IMR-90 (cell line): ENCODE results near the gene UNC5A. TPM values are rescaled to one million over a fixed set of nuclear protein-coding genes. Genes with fewer than 3 reads are reported as not detected.

Experiments used
- ATAC-seq: fragments of 200-7000 bp; cut with Tn5 transposase; 2 replicates; pipeline ENCODE4 v1.9.1; 2020; ENCODE audit warnings: low read depth, mild to moderate bottlenecking, moderate library complexity
- BruUV-seq: library from RNA; stranded (reverse); fragments of 400-500 nt; replicated peaks from 2 replicates; lab custom pipeline; 2021; lab: Mats Ljungman, UMichigan
- CTCF ChIA-PET: fragments of 300-600 bp; formaldehyde crosslinking; extraction: SDS; loops from one replicate; lab custom pipeline; 2021; ENCODE audit warnings: antibody characterized with exemption; lab: Yijun Ruan, JAX
- POLR2A ChIA-PET: fragments of 300-600 bp; sonication (Branson Sonifier 250); formaldehyde crosslinking; loops from one replicate; lab custom pipeline; 2022; ENCODE audit warnings: antibody characterized with exemption; ENCODE audit not compliant: unreplicated experiment; lab: Charles Lee
- DNase-seq: peaks from one replicate; pipeline ENCODE4 v3.0.0; 2013
- H2AFZ ChIP-seq: replicated peaks from 2 replicates; pipeline ENCODE3; 2013; ENCODE audit warnings: low read length, mild to moderate bottlenecking; ENCODE audit not compliant: poor library complexity
- H2AK5ac ChIP-seq: 2 replicates; pipeline ENCODE4 v1.6.1; 2013; ENCODE audit warnings: low read depth, low read length, inconsistent platforms
- H2AK9ac ChIP-seq: replicated peaks from 2 replicates; pipeline ENCODE3; 2013; ENCODE audit warnings: mild to moderate bottlenecking, low read depth, low read length, moderate library complexity; ENCODE audit not compliant: poor library complexity
- H2BK120ac ChIP-seq: 2 replicates; pipeline ENCODE4 v1.6.1; 2013; ENCODE audit warnings: low read depth, low read length, inconsistent platforms
- H2BK15ac ChIP-seq: 3 replicates; pipeline ENCODE4 v1.6.1; 2013; ENCODE audit warnings: low read depth, low read length, inconsistent platforms
- H2BK20ac ChIP-seq: 2 replicates; pipeline ENCODE4 v1.6.1; 2013; ENCODE audit warnings: low read depth, mild to moderate bottlenecking, inconsistent platforms, low read length, moderate library complexity
- H2BK5ac ChIP-seq: 2 replicates; pipeline ENCODE4 v1.6.1; 2013; ENCODE audit warnings: mild to moderate bottlenecking, low read depth, low read length, inconsistent platforms; ENCODE audit not compliant: poor library complexity, severe bottlenecking
- H3K14ac ChIP-seq: replicated peaks from 2 replicates; pipeline ENCODE4 v1.6.1; 2013; ENCODE audit warnings: low read depth, low read length, inconsistent platforms
- H3K18ac ChIP-seq: 2 replicates; pipeline ENCODE4 v1.6.1; 2013; ENCODE audit warnings: low read depth, low read length, control low read depth
- H3K23ac ChIP-seq: 2 replicates; pipeline ENCODE4 v1.6.1; 2013; ENCODE audit warnings: low read depth, low read length, inconsistent platforms
- H3K27ac ChIP-seq: 2 replicates; pipeline ENCODE4 v1.5.1; 2013; ENCODE audit warnings: mild to moderate bottlenecking, control low read depth, low read length; ENCODE audit not compliant: insufficient read depth
- H3K27me3 ChIP-seq: 2 replicates; pipeline ENCODE4 v1.6.1; 2013; ENCODE audit warnings: low read length; ENCODE audit not compliant: control insufficient read depth, insufficient read depth
- H3K36me3 ChIP-seq: 2 replicates; pipeline ENCODE4 v1.6.1; 2013; ENCODE audit warnings: low read length, mixed read lengths; ENCODE audit not compliant: control insufficient read depth, insufficient read depth
- H3K4ac ChIP-seq: 2 replicates; pipeline ENCODE4 v1.6.1; 2013; ENCODE audit warnings: low read depth, low read length, inconsistent platforms
- H3K4me1 ChIP-seq: 2 replicates; pipeline ENCODE4 v1.6.1; 2013; ENCODE audit warnings: low read length, mixed read lengths; ENCODE audit not compliant: control insufficient read depth, insufficient read depth
- H3K4me2 ChIP-seq: 2 replicates; pipeline ENCODE4 v1.6.1; 2013; ENCODE audit warnings: low read depth, mild to moderate bottlenecking, control low read depth, low read length, moderate library complexity
- H3K4me3 ChIP-seq: 2 replicates; pipeline ENCODE4 v1.5.1; 2013; ENCODE audit warnings: low read depth, mild to moderate bottlenecking, control low read depth, low read length, moderate library complexity; ENCODE audit not compliant: insufficient read depth
- H3K56ac ChIP-seq: 2 replicates; pipeline ENCODE4 v1.6.1; 2013; ENCODE audit warnings: low read length, inconsistent platforms; ENCODE audit not compliant: insufficient read depth; ENCODE audit errors: extremely low read depth
- H3K79me1 ChIP-seq, 2 experiments: 2 replicates each; pipeline ENCODE4 v1.6.1; 2013; ENCODE audit warnings: low read length in 2 of 2, inconsistent platforms in 1 of 2, low read depth in 1 of 2
- H3K9ac ChIP-seq: 2 replicates; pipeline ENCODE4 v1.6.1; 2013; ENCODE audit warnings: low read depth, low read length, control low read depth
- H3K9me1 ChIP-seq: 2 replicates; pipeline ENCODE4 v1.6.1; 2013; ENCODE audit warnings: low read length, inconsistent platforms; ENCODE audit not compliant: insufficient read depth
- H3K9me3 ChIP-seq: 2 replicates; pipeline ENCODE4 v1.6.1; 2013; ENCODE audit warnings: low read length; ENCODE audit not compliant: control insufficient read depth, insufficient read depth
- H4K20me1 ChIP-seq: 2 replicates; pipeline ENCODE4 v1.6.1; 2013; ENCODE audit warnings: low read length, inconsistent platforms; ENCODE audit not compliant: insufficient read depth
- H4K5ac ChIP-seq: 2 replicates; pipeline ENCODE4 v1.6.1; 2013; ENCODE audit warnings: mild to moderate bottlenecking, low read depth, low read length, control low read depth
- H4K8ac ChIP-seq, 2 experiments: 2 replicates each; pipeline ENCODE4 v1.6.1; 2013; ENCODE audit warnings: low read depth in 2 of 2, low read length in 2 of 2, control low read depth in 1 of 2, inconsistent platforms in 1 of 2
- H4K91ac ChIP-seq: 2 replicates; pipeline ENCODE4 v1.6.1; 2013; ENCODE audit warnings: low read depth, low read length, inconsistent platforms; ENCODE audit not compliant: insufficient read depth
- BHLHE40 ChIP-seq: fragments of 150-350 bp; IDR thresholded peaks from 2 replicates; pipeline ENCODE4 v1.6.1; 2016; ENCODE audit warnings: mild to moderate bottlenecking, low read depth, low read length
- CEBPB ChIP-seq: IDR thresholded peaks from 2 replicates; pipeline ENCODE4 v1.6.1; 2012; ENCODE audit warnings: low read depth, low read length, improper control_type of control experiment
- FOS ChIP-seq: fragments of 150-350 bp; IDR thresholded peaks from 2 replicates; pipeline ENCODE4 v1.6.1; 2016; ENCODE audit warnings: low read depth, low read length
- MAFK ChIP-seq: IDR thresholded peaks from 2 replicates; pipeline ENCODE4 v1.6.1; 2012; ENCODE audit warnings: low read depth, low read length, improper control_type of control experiment
- MXI1 ChIP-seq: IDR thresholded peaks from 2 replicates; pipeline ENCODE4 v1.6.1; 2012; ENCODE audit warnings: low read depth, mild to moderate bottlenecking, low read length, moderate library complexity, borderline replicate concordance
- NFE2L2 ChIP-seq: fragments of 150-350 bp; IDR thresholded peaks from 2 replicates; pipeline ENCODE4 v1.6.1; 2016; ENCODE audit warnings: low read depth, mild to moderate bottlenecking, low read length
- SMC3 ChIP-seq: fragments of 150-350 bp; IDR thresholded peaks from 2 replicates; pipeline ENCODE4 v1.6.1; 2016; ENCODE audit warnings: low read depth, mild to moderate bottlenecking, antibody characterized with exemption, low read length, moderate library complexity
- USF2 ChIP-seq: fragments of 150-350 bp; IDR thresholded peaks from 2 replicates; pipeline ENCODE4 v1.6.1; 2017; ENCODE audit warnings: mild to moderate bottlenecking, antibody characterized with exemption, low read length, low read depth
- WGBS, 2 experiments: methylation state at CpG; one replicate each; pipeline versions ENCODE4 v1.1.5 to v1.1.7; 2013; ENCODE audit warnings: missing lambda C conversion rate in 2 of 2; ENCODE audit not compliant: insufficient read length in 1 of 2; ENCODE audit errors: extremely low coverage in 2 of 2; 5-methylcytosine and 5-hydroxymethylcytosine counted together
- dilution Hi-C: fragments of 300-500 bp; cut with HindIII; formaldehyde crosslinking; loops from one replicate; pipeline ENCODE4 v1.14.3; 2018; ENCODE audit warnings: low sequenced_read_pairs; ENCODE audit not compliant: unreplicated experiment
- in situ Hi-C: fragments of 300-500 bp; cut with MboI; formaldehyde crosslinking; loops from 3 replicates; pipeline ENCODE4 v1.14.3; 2019; ENCODE audit warnings: low sequenced_read_pairs, inconsistent platforms, mixed read lengths
- intact Hi-C: fragments of 100-400 bp; cut with micrococcal nuclease; formaldehyde crosslinking; loops from 2 replicates; pipeline ENCODE4 v1.10.0; 2022
- polyA plus RNA-seq, 3 experiments: library from polyadenylated mRNA; depleted of rRNA; stranded (reverse); fragments of >200 nt; gene quantifications; 2 replicates each; pipeline ENCODE4 v1.2.3, GENCODE V29; 2012; ENCODE audit warnings: low replicate concordance in 1 of 3
- total RNA-seq: library from RNA; depleted of rRNA; stranded (reverse); fragments of >200 nt; gene quantifications from 2 replicates; pipeline ENCODE4 v1.2.3, GENCODE V29; 2012
- TF ChIP-seq, protein P1 (sequence below): conservative IDR thresholded peaks from 2 replicates; pipeline ENCODE4 v1.5.1; 2012; ENCODE audit warnings: mild to moderate bottlenecking, low read depth, low read length, improper control_type of control experiment

Gene UNC5A
- total and polyA plus RNA-seq, 2 of the 4 experiments (the other 2 are of a cell fraction), result not detected

GRCh38 chr5:176856746-176857145 is 46.4 kb downstream of the UNC5A start:
- no TSS peak for BruUV-seq
- no peak overlapping the region for H3K9ac ChIP-seq
- H4K5ac ChIP-seq, result no peak overlapping the region
- H2BK120ac ChIP-seq, result no peak overlapping the region
- no peak overlapping the region for H3K27ac ChIP-seq
- H3K27me3 ChIP-seq, result peaks cover 54% of the 10 kb centered on the region
- DNase-seq (no peak), ATAC-seq (no peak)
- H3K9me3 ChIP-seq, result no peaks in the 10 kb centered on the region
- H3K4me3 ChIP-seq, result no peak overlapping the region
- dilution Hi-C loops (no loop called here), intact Hi-C loops (no loop called here), in situ Hi-C loops (no loop called here)
- no peak overlapping the region for H3K4ac ChIP-seq
- 5% methylated on average over 3 of the region's 8 CpGs; no CpG with 5 or more reads in 1 of the 2 experiments for WGBS, 2 experiments
- no peak overlapping the region for H4K91ac ChIP-seq
- H3K18ac ChIP-seq, result no peak overlapping the region
- no peak overlapping the region for H2BK5ac ChIP-seq
- CTCF ChIA-PET, result no interaction called here
- no peak overlapping the region for H2AK9ac ChIP-seq
- no peaks in the 10 kb centered on the region for H4K20me1 ChIP-seq
- TF ChIP-seq NFE2L2 (no peak), FOS (no peak), BHLHE40 (no peak), SMC3 (no peak), USF2 (no peak), CEBPB (no peak), MAFK (no peak), MXI1 (no peak)
- TF ChIP-seq, protein P1, sequence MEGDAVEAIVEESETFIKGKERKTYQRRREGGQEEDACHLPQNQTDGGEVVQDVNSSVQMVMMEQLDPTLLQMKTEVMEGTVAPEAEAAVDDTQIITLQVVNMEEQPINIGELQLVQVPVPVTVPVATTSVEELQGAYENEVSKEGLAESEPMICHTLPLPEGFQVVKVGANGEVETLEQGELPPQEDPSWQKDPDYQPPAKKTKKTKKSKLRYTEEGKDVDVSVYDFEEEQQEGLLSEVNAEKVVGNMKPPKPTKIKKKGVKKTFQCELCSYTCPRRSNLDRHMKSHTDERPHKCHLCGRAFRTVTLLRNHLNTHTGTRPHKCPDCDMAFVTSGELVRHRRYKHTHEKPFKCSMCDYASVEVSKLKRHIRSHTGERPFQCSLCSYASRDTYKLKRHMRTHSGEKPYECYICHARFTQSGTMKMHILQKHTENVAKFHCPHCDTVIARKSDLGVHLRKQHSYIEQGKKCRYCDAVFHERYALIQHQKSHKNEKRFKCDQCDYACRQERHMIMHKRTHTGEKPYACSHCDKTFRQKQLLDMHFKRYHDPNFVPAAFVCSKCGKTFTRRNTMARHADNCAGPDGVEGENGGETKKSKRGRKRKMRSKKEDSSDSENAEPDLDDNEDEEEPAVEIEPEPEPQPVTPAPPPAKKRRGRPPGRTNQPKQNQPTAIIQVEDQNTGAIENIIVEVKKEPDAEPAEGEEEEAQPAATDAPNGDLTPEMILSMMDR, result no peak
- H3K56ac ChIP-seq, result no peak overlapping the region
- POLR2A ChIA-PET, result no interaction called here
- no peaks in the 10 kb centered on the region for H3K9me1 ChIP-seq
- no peak overlapping the region for H3K4me2 ChIP-seq
- H2AFZ ChIP-seq, result peak overlapping the region; percentile 27
- no peak overlapping the region for H2AK5ac ChIP-seq
- H2BK20ac ChIP-seq, result no peak overlapping the region
- no peak overlapping the region for H3K23ac ChIP-seq
- H3K36me3 ChIP-seq, result no peaks in the 10 kb centered on the region
- H3K14ac ChIP-seq, result no peak overlapping the region
- no peaks in the 10 kb centered on the region for H3K79me1 ChIP-seq
- no peaks in the 10 kb centered on the region for H3K4me1 ChIP-seq
- H4K8ac ChIP-seq, result no peak overlapping the region
- no peak overlapping the region for H2BK15ac ChIP-seq
